ENCODE measurements around the gene CD58. TPM values are rescaled to one million over a fixed set of nuclear protein-coding genes. Genes with fewer than 3 reads are reported as not detected.

CD58 gene
- total RNA-seq, 1 experiment from 2014 or later = 8.2 TPM

GRCh38 chr1:116585886-116586285, 15.1 kb upstream of the CD58 start:
- H3K27ac ChIP-seq (ENCODE audit: low read depth, low read length, poor library complexity, severe bottlenecking) = no peak overlapping the region
- DNase-seq (ENCODE audit: low spot score) = no peak
- no peaks in the 10 kb centered on the region for H3K36me3 ChIP-seq (ENCODE audit: insufficient read depth, low read length, poor library complexity, severe bottlenecking)
- no peaks in the 10 kb centered on the region for H3K9me3 ChIP-seq (ENCODE audit: low read depth, low read length, poor library complexity, severe bottlenecking)
- TF ChIP-seq CTCF (conservative IDR thresholded peaks at IDR 0.05; ENCODE audit: low read depth, low read length) (no peak), EZH2 (IDR thresholded peaks at IDR 0.05; ENCODE audit: borderline replicate concordance, low read depth, low read length, poor library complexity, severe bottlenecking) (no peak)
- intact Hi-C loops (cut with micrococcal nuclease; ENCODE audit: unreplicated experiment) = no loop called here
- CTCF ChIA-PET = interaction anchor here (0.8 kb wide), 1 partner anchor 12 kb away, joined by 5 read pairs; no protein-coding TSS in a partner anchor
- POLR2A ChIA-PET (ENCODE audit: low non-redundant PET) = interaction anchor here (0.6 kb wide), 1 partner anchor 50 kb away, joined by 3 read pairs; no protein-coding TSS in a partner anchor
- H3K4me3 ChIP-seq (ENCODE audit: low read depth, low read length, poor library complexity, severe bottlenecking) = no peak overlapping the region
- H3K4me1 ChIP-seq (ENCODE audit: insufficient read depth, low read length, poor library complexity, severe bottlenecking) = no peaks in the 10 kb centered on the region
- H3K27me3 ChIP-seq (replicated peaks; ENCODE audit: insufficient read depth, low read depth, low read length, poor library complexity) = no peaks in the 10 kb centered on the region
- no TSS peak for BruUV-seq (replicated peaks)

- no peaks in the 10 kb centered on the region for H3K9me3 ChIP-seq (ENCODE audit: low read depth, low read length, poor library complexity, severe bottlenecking)
- no peaks in the 10 kb centered on the region for H3K36me3 ChIP-seq (ENCODE audit: insufficient read depth, low read length, poor library complexity, severe bottlenecking)
- BruUV-seq (replicated peaks) = no TSS peak
- H3K27ac ChIP-seq (ENCODE audit: low read depth, low read length, poor library complexity, severe bottlenecking) = no peak overlapping the region
- ChIA-PET CTCF (no interaction called here), POLR2A (ENCODE audit: low non-redundant PET) (no interaction called here)
- intact Hi-C loops (cut with micrococcal nuclease; ENCODE audit: unreplicated experiment) = no loop called here
- H3K4me1 ChIP-seq (ENCODE audit: insufficient read depth, low read length, poor library complexity, severe bottlenecking) = no peaks in the 10 kb centered on the region
- DNase-seq (ENCODE audit: low spot score) = no peak
- TF ChIP-seq EZH2 (IDR thresholded peaks at IDR 0.05; ENCODE audit: borderline replicate concordance, low read depth, low read length, poor library complexity, severe bottlenecking) = no peak
- TF ChIP-seq CTCF (conservative IDR thresholded peaks at IDR 0.05; ENCODE audit: low read depth, low read length) = no peak
- H3K27me3 ChIP-seq (replicated peaks; ENCODE audit: insufficient read depth, low read depth, low read length, poor library complexity) = no peaks in the 10 kb centered on the region
- H3K4me3 ChIP-seq (ENCODE audit: low read depth, low read length, poor library complexity, severe bottlenecking) = no peak overlapping the region
Measured at GRCh38 chr1:116581323-116581885, 10.6 kb upstream of the CD58 start.

- TF ChIP-seq CTCF (conservative IDR thresholded peaks at IDR 0.05; ENCODE audit: low read depth, low read length) (no peak), EZH2 (IDR thresholded peaks at IDR 0.05; ENCODE audit: borderline replicate concordance, low read depth, low read length, poor library complexity, severe bottlenecking) (no peak)
- Histone ChIP-seq H3K36me3 (ENCODE audit: insufficient read depth, low read length, poor library complexity, severe bottlenecking) (no peaks in the 10 kb centered on the region), H3K27me3 (replicated peaks; ENCODE audit: insufficient read depth, low read depth, low read length, poor library complexity) (no peaks in the 10 kb centered on the region), H3K27ac (ENCODE audit: low read depth, low read length, poor library complexity, severe bottlenecking) (no peak overlapping the region), H3K4me1 (ENCODE audit: insufficient read depth, low read length, poor library complexity, severe bottlenecking) (no peaks in the 10 kb centered on the region), H3K9me3 (ENCODE audit: low read depth, low read length, poor library complexity, severe bottlenecking) (no peaks in the 10 kb centered on the region), H3K4me3 (ENCODE audit: low read depth, low read length, poor library complexity, severe bottlenecking) (no peak overlapping the region)
- ChIA-PET CTCF (no interaction called here), POLR2A (ENCODE audit: low non-redundant PET) (no interaction called here)
- DNase-seq (ENCODE audit: low spot score) = no peak
- intact Hi-C loops (cut with micrococcal nuclease; ENCODE audit: unreplicated experiment) = no loop called here
- BruUV-seq (replicated peaks) = no TSS peak
Measured at GRCh38 chr1:116580446-116581322, 9.9 kb upstream of the CD58 start.

All from A673 (cell line).